Measurements from ENCODE around the gene VSIG8. TPM values are rescaled to one million over a fixed set of nuclear protein-coding genes. Genes with fewer than 3 reads are reported as not detected.
A peak's percentile ranks its signal among the peaks of the same experiment; 100 is the strongest.

The VSIG8 gene
- total RNA-seq, 6 experiments from 2014 or later = not detected

DNA sequence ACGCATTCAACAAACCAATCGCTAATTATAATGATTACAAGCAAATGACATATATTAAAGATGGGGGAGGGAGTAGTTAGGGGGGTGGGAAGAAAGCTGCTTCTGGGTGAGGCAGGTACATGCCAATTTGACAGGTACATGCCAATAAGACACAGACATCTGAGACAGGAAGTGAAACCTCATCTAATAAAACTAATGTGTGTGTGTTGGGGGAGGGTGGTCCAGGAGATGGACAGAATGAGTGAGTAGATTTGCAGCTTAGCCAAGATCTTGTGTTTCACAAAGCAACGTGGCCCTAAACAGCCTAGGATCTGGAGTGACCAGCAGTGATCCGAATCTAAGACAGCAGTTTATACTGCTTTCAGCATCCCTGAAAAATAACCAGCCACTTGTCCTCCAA, 26.7 kb upstream of the VSIG8 start:
- WGBS (ENCODE audit: insufficient coverage, low coverage, low lambda C conversion rate, missing lambda C conversion rate) = 69% methylated on average over 3 of the region's 4 CpGs
- no peak for TF ChIP-seq POLR2A (IDR thresholded peaks at IDR 0.05)
- TF ChIP-seq, protein P1, sequence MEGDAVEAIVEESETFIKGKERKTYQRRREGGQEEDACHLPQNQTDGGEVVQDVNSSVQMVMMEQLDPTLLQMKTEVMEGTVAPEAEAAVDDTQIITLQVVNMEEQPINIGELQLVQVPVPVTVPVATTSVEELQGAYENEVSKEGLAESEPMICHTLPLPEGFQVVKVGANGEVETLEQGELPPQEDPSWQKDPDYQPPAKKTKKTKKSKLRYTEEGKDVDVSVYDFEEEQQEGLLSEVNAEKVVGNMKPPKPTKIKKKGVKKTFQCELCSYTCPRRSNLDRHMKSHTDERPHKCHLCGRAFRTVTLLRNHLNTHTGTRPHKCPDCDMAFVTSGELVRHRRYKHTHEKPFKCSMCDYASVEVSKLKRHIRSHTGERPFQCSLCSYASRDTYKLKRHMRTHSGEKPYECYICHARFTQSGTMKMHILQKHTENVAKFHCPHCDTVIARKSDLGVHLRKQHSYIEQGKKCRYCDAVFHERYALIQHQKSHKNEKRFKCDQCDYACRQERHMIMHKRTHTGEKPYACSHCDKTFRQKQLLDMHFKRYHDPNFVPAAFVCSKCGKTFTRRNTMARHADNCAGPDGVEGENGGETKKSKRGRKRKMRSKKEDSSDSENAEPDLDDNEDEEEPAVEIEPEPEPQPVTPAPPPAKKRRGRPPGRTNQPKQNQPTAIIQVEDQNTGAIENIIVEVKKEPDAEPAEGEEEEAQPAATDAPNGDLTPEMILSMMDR (IDR thresholded peaks at IDR 0.05) = no peak
- no peaks in the 10 kb centered on the region for H3K9me3 ChIP-seq
- H3K27ac ChIP-seq = peak overlapping the region in 1 of 3 donors; percentile 23
- no peaks in the 10 kb centered on the region for H3K36me3 ChIP-seq
- ATAC-seq (no peak), DNase-seq (no peak)
- no peaks in the 10 kb centered on the region for H3K27me3 ChIP-seq
- no peaks in the 10 kb centered on the region for H3K4me1 ChIP-seq
- H3K4me3 ChIP-seq = no peak overlapping the region
- intact Hi-C loops (cut with DNase I) = loop anchor here in 1 of 2 donors (5.0 kb wide), 1 partner anchor 92 kb away; no protein-coding TSS in a partner anchor

DNA sequence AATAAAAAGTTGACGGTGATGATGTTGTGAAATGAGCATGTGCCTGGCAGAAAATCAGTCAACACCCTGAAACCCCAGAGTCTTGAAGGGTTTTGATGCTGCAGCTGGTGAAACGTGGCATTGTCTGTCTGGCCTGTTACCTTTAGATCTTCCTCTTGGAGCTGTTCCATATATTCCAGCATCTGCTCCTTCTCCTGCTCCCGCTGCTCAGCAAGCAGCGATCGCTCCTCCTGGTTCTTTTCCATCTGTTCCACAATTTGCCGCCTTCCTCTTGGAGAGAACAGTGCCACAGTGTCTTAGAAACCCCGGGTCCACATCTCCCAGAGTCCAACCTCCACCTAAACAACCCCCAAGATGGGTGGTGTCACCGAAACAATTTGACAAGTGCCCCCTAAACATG, 21.8 kb upstream of the VSIG8 start:
- WGBS (ENCODE audit: insufficient coverage, low coverage, low lambda C conversion rate, missing lambda C conversion rate) = 80% methylated on average over 8 of the region's 8 CpGs
- intact Hi-C loops (cut with DNase I) = no loop called here
- TF ChIP-seq, protein P1 (IDR thresholded peaks at IDR 0.05) = no peak
- TF ChIP-seq POLR2A (IDR thresholded peaks at IDR 0.05) = no peak
- no peak for ATAC-seq
- H3K36me3 ChIP-seq = no peaks in the 10 kb centered on the region
- no peak for DNase-seq
- no peaks in the 10 kb centered on the region for H3K4me1 ChIP-seq
- H3K27ac ChIP-seq = no peak overlapping the region
- no peaks in the 10 kb centered on the region for H3K9me3 ChIP-seq
- H3K27me3 ChIP-seq = no peaks in the 10 kb centered on the region
- no peak overlapping the region for H3K4me3 ChIP-seq

DNA sequence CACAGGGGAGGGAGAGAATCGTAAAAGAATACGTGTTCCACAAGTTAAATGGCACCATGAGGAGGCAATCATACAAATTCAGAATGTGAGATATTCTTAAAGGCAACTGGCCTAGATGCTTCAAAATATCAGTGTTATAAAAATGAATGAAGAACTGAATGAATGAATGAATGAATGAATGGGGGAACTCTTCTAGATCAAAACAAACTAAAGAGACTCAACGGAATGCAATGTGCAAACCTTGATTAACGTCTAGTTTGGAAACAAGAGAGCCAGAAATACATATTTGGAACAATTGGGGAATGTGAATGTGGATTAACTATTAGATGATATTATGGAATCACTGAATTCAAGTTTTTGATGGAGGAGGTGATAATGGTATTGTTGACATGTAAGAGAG, 20.7 kb upstream of the VSIG8 start:
- H3K4me3 ChIP-seq = no peak overlapping the region
- ATAC-seq = no peak
- no peaks in the 10 kb centered on the region for H3K9me3 ChIP-seq
- intact Hi-C loops (cut with DNase I) = no loop called here
- no peaks in the 10 kb centered on the region for H3K36me3 ChIP-seq
- TF ChIP-seq, protein P1 (IDR thresholded peaks at IDR 0.05) = no peak
- TF ChIP-seq POLR2A (IDR thresholded peaks at IDR 0.05) = no peak
- no peak for DNase-seq
- H3K27me3 ChIP-seq = no peaks in the 10 kb centered on the region
- 67% methylated on average over 3 of the region's 4 CpGs for WGBS (ENCODE audit: insufficient coverage, low coverage, low lambda C conversion rate, missing lambda C conversion rate)
- H3K4me1 ChIP-seq = no peaks in the 10 kb centered on the region
- H3K27ac ChIP-seq = no peak overlapping the region

DNA sequence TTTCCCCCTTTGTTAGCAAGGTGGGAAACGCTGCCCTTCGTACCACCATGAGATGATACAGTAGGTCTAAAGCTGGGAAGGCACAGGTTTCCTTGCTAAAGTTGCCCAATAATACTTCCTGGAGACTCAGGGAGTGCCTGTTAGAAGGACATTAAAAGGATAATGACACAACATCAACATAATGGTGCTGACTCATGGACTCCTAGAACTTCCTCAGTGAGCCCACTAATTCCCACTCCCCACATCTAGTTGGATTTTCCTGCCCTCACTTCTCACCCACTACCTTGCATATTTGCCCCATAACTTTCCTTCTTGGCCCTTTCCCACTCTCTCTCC, 20.0 kb upstream of the VSIG8 start:
- ATAC-seq (peak in 1 of 4 donors; percentile 20), DNase-seq (no peak)
- 74% methylated on average over 2 of the region's 2 CpGs for WGBS (ENCODE audit: insufficient coverage, low coverage, low lambda C conversion rate, missing lambda C conversion rate)
- Histone ChIP-seq H3K27ac (no peak overlapping the region), H3K4me1 (no peaks in the 10 kb centered on the region), H3K9me3 (no peaks in the 10 kb centered on the region), H3K27me3 (no peaks in the 10 kb centered on the region), H3K4me3 (no peak overlapping the region), H3K36me3 (no peaks in the 10 kb centered on the region)
- no peak for TF ChIP-seq POLR2A (IDR thresholded peaks at IDR 0.05)
- TF ChIP-seq, protein P1 (IDR thresholded peaks at IDR 0.05) = no peak
- intact Hi-C loops (cut with DNase I) = no loop called here
